Sigmoid colon (tissue), 4 donors: ENCODE measurements around the gene SELENON.

Source experiments
- CTCF ChIP-seq, 4 experiments: fragments of 450-650 bp in 3 of 4; fragments of 200-600 bp in 1 of 4; IDR thresholded peaks; one replicate each; pipeline ENCODE4 v1.5.1; 2016 to 2019; ENCODE audit warnings: antibody characterized with exemption in 4 of 4, mild to moderate bottlenecking in 3 of 4, moderate library complexity in 2 of 4
- POLR2A ChIP-seq, 2 donors: fragments of 450-650 bp; IDR thresholded peaks; one replicate each; pipeline ENCODE4 v1.6.1; 2016; ENCODE audit warnings: antibody characterized with exemption in 2 of 2, mild to moderate bottlenecking in 2 of 2, moderate library complexity in 2 of 2
- POLR2AphosphoS5 ChIP-seq, 4 donors: sonication (generic); formaldehyde crosslinking; IDR thresholded peaks; one replicate each; pipeline ENCODE4 v1.6.1; 2017; ENCODE audit warnings: antibody characterized with exemption in 4 of 4

GRCh38 chr1:25795946-25796810 lies 3.8 kb upstream of the SELENON start:
- TF ChIP-seq CTCF (IDR thresholded peaks at IDR 0.05) (no peak), POLR2A (IDR thresholded peaks at IDR 0.05) (no peak), POLR2AphosphoS5 (IDR thresholded peaks at IDR 0.05) (no peak)
